Stimulated activated naive CD8-positive, alpha-beta T cell treated with anti-CD3 and anti-CD28 coated beads, Interleukin-15, Interleukin-2, amounts not matched to agents 100 ng/mL and 50 ng/mL, for 24 hours (primary cell): ENCODE data around the gene LAMTOR1.
"Not testable (repeated sequence)": the region's sequence is repeated elsewhere in the genome, so short reads cannot be mapped to it uniquely, and the experiment has no call there.

Source experiments
- H3K27ac Mint-ChIP-seq: one replicate; pipeline ENCODE4 v1.8.0; 2021; ENCODE audit warnings: mild to moderate bottlenecking, mixed read lengths
- H3K27me3 Mint-ChIP-seq: one replicate; pipeline ENCODE4 v1.8.0; 2021; ENCODE audit warnings: mixed read lengths
- H3K36me3 Mint-ChIP-seq: one replicate; pipeline ENCODE4 v1.8.0; 2021; ENCODE audit warnings: low read depth, mixed read lengths
- H3K4me1 Mint-ChIP-seq: one replicate; pipeline ENCODE4 v1.8.0; 2021; ENCODE audit warnings: low read depth, mixed read lengths
- H3K4me3 Mint-ChIP-seq: one replicate; pipeline ENCODE4 v1.8.0; 2021; ENCODE audit warnings: mild to moderate bottlenecking, mixed read lengths
- H3K9me3 Mint-ChIP-seq: one replicate; pipeline ENCODE4 v1.8.0; 2021; ENCODE audit warnings: mixed read lengths

LAMTOR1 gene

DNA sequence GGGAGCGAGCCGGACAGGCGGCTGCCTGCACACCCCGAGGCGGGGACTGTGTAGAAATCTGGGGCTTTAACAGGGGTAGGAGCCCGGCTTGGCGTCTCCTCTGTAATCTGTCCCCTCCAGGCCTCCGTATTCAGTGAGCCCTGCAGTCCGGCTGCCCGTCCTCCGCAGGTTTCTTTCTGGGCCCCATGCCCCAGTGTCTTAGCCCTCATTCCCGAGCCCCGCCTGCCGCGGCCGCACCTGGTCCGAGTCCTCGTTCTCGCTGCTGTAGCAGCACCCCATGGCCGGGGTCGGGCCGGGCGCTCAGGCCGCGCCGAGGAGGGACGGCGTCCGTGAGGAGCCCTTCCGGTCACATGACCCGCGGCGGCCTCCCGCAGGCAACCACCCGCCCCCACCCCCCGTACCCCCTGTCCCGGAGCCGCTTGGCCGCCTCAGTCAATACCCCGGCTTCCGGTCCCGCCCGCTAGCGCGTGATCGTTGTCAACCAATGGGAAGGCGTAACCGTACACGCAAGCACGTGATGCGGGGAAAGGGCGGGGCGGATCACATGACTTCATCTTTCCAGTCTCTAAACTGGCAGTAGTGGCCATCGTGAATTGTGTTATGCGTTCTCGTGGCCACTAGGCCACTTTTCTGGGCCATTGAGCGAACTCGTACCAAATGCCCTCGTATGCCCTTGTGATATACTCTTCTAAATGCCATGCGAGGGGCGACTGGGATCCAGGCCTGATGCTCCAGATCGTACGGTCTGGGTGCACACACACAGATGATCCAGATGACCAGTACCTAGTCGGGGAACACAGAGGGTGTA is at the start of gene LAMTOR1:
TSS of gene LAMTOR1 (minus strand) at position 352 of the 808 bp plus-strand sequence. CDS start at position 279, 73 bp downstream.
- Mint-ChIP-seq H3K27me3 (no peaks in the 10 kb centered on the region), H3K4me3 (peak within 1 kb of the TSS; percentile 92), H3K27ac (peak within 1 kb of the TSS; percentile 94), H3K36me3 (peaks cover 14% of the 10 kb centered on the region), H3K4me1 (peaks cover 38% of the 10 kb centered on the region), H3K9me3 (no peaks in the 10 kb centered on the region)

DNA sequence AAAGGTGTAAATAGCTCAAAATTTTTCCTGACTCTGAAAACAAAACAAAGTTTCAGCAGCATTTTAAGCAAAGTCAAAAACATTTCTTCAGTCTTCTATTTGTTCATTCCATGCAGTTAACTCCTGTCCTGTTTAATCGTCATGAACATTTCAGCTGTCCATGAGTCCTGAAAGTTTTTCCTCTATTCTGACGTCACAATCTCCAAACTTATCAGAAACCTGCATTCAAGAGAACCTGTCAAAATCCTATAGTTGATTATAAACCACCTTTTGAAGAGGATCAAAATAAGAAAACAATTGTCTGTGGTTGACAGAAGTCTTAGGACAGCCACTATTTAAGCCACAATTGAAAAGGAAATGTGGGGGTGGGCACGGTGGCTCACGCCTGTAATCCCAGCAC is 47.8 kb upstream of the LAMTOR1 start:
- Mint-ChIP-seq H3K36me3 (no peaks in the 10 kb centered on the region), H3K27ac (no peak overlapping the region), H3K9me3 (no peaks in the 10 kb centered on the region), H3K4me3 (no peak overlapping the region), H3K4me1 (no peaks in the 10 kb centered on the region), H3K27me3 (peaks cover 7% of the 10 kb centered on the region)

DNA sequence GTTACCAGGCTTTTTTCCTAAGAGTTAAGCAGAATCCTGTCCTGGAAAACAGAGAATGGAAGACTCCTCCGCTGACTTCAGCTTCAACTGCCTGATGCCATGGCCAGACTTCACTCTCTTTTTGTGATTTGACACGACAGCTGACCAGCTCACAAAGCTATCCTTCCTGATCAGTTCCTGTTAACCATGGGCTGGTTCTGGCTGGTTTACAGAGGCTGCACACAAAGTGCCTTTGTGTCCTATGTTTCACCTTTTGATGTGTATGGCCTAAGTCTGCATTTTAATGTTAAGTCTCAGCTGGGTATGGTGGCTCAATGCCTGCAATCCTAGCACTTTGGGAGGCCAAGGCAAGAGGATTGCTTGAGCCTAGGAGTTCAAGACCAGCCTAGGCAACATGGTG is 43.5 kb upstream of the LAMTOR1 start:
- no peaks in the 10 kb centered on the region for H3K9me3 Mint-ChIP-seq
- peaks cover 3% of the 10 kb centered on the region for H3K27me3 Mint-ChIP-seq
- no peaks in the 10 kb centered on the region for H3K36me3 Mint-ChIP-seq
- peaks cover 7% of the 10 kb centered on the region for H3K4me1 Mint-ChIP-seq
- H3K4me3 Mint-ChIP-seq, result no peak overlapping the region
- H3K27ac Mint-ChIP-seq, result no peak overlapping the region

DNA sequence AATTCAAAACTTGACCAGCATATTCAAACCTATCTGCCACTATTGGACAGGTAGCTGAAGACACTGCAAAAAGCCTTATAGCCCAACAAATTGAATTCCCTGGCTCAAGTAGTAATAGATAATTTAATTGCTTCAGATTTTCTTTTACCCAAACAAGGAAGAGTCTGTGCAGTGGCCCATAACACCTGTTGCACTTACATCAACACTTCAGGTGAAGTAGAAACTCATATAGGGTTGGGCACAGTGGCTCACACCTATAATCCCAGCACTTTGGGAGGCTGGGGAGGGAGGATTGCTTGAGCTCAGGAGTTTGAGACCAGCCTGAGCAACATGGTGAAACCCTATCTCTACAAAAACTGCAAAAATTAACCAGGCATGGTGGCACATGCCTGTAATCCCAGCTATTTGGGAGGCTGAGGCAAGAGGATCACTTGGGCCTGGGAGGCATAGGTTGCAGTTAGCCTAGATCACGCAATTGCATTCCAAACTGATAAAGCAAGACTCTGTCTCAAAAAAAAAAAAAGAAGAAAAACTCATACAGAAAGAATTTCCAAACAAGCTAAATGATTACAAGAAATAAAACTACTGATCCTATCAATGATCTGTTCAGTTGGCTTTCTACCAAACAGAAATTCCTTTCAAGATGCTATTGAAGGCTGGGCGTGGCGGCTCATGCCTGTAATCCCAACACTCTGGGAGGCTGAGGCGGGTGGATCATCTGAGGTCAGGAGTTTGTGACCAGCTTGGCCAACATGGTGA is 41.9 kb upstream of the LAMTOR1 start:
- no peaks in the 10 kb centered on the region for H3K9me3 Mint-ChIP-seq
- H3K27me3 Mint-ChIP-seq, result peaks cover under 1% of the 10 kb centered on the region
- H3K27ac Mint-ChIP-seq, result no peak overlapping the region
- H3K4me1 Mint-ChIP-seq, result peaks cover 17% of the 10 kb centered on the region
- H3K36me3 Mint-ChIP-seq, result no peaks in the 10 kb centered on the region
- H3K4me3 Mint-ChIP-seq, result no peak overlapping the region

DNA sequence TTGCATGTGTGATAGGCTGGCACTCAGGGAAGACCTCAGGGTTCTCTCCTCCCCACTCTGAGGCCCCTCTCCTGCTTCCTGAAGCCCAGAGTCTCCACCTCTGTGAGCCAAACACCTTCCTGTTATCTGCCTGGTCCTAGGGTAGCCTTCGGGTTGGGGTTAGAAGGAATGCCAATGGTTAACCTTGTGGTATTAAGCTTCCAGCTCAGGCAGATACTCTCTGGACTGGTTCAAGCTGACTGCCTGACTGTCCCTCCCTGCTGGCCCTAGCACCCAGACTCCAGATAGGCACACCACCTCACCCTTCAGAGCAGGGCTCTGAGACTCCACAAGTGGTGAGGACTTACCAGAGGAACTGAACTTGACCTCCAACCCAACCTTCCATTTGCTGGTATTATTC is 39.4 kb upstream of the LAMTOR1 start:
- H3K36me3 Mint-ChIP-seq, H3K4me3 Mint-ChIP-seq, H3K9me3 Mint-ChIP-seq, H3K27me3 Mint-ChIP-seq, H3K27ac Mint-ChIP-seq: not testable (repeated sequence)
- peaks cover 20% of the 10 kb centered on the region for H3K4me1 Mint-ChIP-seq

DNA sequence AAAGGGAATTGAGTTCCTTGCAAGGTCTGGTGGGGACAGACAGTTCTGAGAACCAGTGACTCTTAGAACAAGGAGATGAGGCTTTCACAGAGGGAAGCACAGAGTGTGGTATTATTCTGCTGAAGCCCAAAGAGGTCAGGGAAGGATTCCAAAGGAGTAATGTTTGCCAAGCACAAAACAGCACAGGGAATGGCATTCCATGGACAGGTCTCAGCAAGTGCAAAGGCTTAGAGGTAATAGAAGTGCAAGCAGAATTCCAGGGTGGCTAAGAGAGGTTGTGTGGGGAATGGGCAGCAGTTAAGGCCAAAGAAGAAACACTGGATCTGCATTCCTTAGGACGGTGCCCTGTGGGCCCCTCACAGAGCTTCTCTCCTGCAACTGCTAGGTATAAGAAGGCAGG is 39.0 kb upstream of the LAMTOR1 start:
- not testable (repeated sequence) for H3K27me3 Mint-ChIP-seq, H3K36me3 Mint-ChIP-seq, H3K9me3 Mint-ChIP-seq, H3K27ac Mint-ChIP-seq, H3K4me3 Mint-ChIP-seq
- peaks cover 20% of the 10 kb centered on the region for H3K4me1 Mint-ChIP-seq

DNA sequence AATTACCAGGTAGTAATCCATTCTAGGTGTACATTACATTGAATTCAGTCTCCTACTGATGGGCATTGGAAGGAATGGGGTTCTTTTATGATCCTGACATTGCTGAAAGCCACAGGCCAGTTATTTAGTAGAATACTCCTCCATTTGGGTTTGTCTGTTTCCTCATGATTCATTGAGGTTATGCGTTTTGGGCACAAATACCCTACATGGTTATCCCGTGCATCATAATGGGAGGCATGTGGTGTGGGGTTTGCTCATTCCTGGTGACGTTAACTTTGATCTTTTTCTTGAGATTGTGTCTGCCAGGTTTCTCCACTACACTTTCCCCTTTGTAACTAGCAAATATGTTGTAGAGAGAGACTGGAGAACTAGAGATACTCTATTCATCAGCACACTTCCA is 38.0 kb upstream of the LAMTOR1 start:
- H3K27ac Mint-ChIP-seq, result no peak overlapping the region
- H3K36me3 Mint-ChIP-seq, result no peaks in the 10 kb centered on the region
- H3K27me3 Mint-ChIP-seq, result peaks cover 3% of the 10 kb centered on the region
- H3K4me3 Mint-ChIP-seq, result no peak overlapping the region
- peaks cover 24% of the 10 kb centered on the region for H3K4me1 Mint-ChIP-seq
- H3K9me3 Mint-ChIP-seq, result no peaks in the 10 kb centered on the region

DNA sequence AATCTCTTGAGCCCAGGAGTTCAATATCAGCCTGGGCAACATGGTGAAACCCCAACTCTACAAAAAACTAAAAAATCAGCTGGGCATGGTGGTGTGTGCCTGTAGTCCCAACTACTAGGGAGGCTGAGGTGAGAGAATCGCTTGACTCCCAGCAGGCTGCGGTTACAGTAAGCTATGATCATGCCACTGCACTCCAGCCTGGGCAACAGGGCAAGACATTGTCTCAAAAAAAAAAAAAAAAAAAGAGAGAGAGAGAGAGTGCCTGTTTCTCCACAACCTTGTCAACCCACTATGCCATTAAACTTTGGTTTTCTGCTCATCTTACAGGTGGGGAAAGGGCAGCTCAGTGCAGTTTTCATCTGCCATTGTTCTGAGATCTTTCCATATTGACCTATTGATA is 37.6 kb upstream of the LAMTOR1 start:
- no peak overlapping the region for H3K4me3 Mint-ChIP-seq
- H3K36me3 Mint-ChIP-seq, result no peaks in the 10 kb centered on the region
- H3K9me3 Mint-ChIP-seq, result no peaks in the 10 kb centered on the region
- H3K4me1 Mint-ChIP-seq, result peaks cover 24% of the 10 kb centered on the region
- H3K27ac Mint-ChIP-seq, result no peak overlapping the region
- peaks cover 3% of the 10 kb centered on the region for H3K27me3 Mint-ChIP-seq

DNA sequence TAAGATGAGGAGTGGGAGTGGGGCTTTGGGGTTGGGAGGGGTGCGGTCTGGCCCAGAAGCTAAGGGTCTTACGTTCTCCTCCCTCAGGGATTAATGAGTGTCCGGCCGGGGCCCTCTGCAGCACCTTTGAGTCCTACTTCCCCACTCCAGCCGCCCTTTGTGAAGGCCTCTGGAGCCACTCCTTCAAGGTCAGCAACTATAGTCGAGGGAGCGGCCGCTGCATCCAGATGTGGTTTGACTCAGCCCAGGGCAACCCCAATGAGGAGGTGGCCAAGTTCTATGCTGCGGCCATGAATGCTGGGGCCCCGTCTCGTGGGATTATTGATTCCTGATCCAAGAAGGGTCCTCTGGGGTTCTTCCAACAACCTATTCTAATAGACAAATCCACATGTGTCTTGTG is 36.4 kb upstream of the LAMTOR1 start:
- H3K9me3 Mint-ChIP-seq, result no peaks in the 10 kb centered on the region
- H3K4me1 Mint-ChIP-seq, result peaks cover 24% of the 10 kb centered on the region
- no peak overlapping the region for H3K27ac Mint-ChIP-seq
- no peak overlapping the region for H3K4me3 Mint-ChIP-seq
- H3K36me3 Mint-ChIP-seq, result no peaks in the 10 kb centered on the region
- peaks cover 3% of the 10 kb centered on the region for H3K27me3 Mint-ChIP-seq

DNA sequence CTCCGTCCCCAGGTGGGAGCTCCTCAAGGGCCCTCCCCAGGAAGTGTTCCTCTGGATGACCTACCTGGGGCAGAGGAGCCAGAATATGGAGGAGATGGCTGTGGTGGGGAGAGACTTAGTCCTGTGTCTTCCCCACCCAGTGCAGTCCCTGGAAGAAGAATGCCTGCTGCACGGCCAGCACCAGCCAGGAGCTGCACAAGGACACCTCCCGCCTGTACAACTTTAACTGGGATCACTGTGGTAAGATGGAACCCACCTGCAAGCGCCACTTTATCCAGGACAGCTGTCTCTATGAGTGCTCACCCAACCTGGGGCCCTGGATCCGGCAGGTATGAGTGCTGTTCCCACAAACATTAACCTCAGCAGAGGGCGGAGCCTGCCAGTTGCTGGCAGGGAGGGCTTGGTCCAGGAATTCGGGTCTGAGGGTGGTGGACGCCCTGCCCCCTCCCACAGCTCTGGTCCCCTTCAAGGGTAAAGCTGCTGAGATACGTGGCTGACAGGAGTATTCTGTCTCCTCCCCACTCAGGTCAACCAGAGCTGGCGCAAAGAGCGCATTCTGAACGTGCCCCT is 35.8 kb upstream of the LAMTOR1 start:
- Mint-ChIP-seq H3K27me3 (peaks cover 3% of the 10 kb centered on the region), H3K4me1 (peaks cover 23% of the 10 kb centered on the region), H3K9me3 (no peaks in the 10 kb centered on the region), H3K4me3 (no peak overlapping the region), H3K27ac (no peak overlapping the region), H3K36me3 (no peaks in the 10 kb centered on the region)

DNA sequence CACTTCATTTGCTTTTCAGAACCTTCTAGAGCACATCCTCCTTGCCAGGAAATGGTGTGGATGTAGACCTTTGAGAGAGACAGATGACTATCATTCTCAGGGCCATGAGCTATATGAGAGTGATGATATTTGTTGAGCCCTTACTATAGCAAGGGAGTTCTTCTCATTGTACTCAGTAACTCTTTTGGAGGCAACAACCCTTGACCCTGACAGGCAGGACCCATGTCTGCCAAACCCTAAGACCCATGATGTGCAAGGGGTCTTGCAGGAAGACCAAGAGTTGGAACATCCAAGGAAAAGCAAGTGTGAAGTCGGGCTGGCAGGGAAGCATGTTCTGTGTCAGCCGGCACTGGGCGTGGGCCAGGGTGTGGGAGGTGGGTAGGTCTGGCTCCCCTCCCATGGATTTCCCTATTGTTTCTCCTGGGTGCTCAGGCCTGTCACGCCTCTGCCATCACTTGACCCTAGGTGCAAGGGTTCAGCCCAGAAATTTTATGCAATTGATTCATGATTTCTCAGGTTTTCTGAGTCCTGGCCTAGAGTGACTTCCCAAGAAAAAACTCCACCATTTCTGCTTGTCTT is 33.7 kb upstream of the LAMTOR1 start:
- Mint-ChIP-seq H3K27me3 (peaks cover 13% of the 10 kb centered on the region), H3K27ac (no peak overlapping the region), H3K9me3 (no peaks in the 10 kb centered on the region), H3K4me3 (no peak overlapping the region), H3K36me3 (no peaks in the 10 kb centered on the region), H3K4me1 (peaks cover 19% of the 10 kb centered on the region)

DNA sequence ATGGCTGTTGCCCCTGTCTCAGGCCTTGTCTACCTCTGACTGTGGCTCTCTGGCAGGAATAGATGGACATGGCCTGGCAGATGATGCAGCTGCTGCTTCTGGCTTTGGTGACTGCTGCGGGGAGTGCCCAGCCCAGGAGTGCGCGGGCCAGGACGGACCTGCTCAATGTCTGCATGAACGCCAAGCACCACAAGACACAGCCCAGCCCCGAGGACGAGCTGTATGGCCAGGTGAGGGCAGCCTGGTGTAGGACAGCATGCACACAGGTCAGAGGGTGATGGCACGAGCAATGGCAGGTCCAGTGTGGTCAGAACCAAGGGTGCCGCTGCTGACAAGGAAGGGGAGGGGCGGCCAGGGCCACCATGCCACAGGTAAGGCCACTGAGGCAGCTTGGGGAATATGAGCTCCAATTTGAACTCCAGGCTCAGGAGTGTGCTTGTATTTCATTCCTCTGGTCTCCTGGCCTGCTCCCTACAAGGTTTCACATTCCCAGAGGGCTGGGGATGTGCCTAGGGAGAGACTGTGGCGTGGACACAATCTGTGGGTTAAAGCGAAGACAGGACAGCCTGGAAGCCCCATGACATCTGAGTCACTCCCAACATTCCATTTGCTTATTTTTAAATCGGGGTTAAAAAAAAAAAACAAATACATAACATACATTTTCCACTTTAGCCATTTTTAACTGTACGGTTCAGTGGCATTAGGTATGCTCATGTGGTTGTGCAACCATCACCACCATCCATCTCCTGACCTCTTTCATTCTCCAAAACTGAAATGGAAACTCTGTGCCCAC is 33.0 kb upstream of the LAMTOR1 start:
- no peaks in the 10 kb centered on the region for H3K36me3 Mint-ChIP-seq
- peaks cover 13% of the 10 kb centered on the region for H3K27me3 Mint-ChIP-seq
- peaks cover 12% of the 10 kb centered on the region for H3K4me1 Mint-ChIP-seq
- no peak overlapping the region for H3K4me3 Mint-ChIP-seq
- H3K27ac Mint-ChIP-seq, result no peak overlapping the region
- no peaks in the 10 kb centered on the region for H3K9me3 Mint-ChIP-seq

DNA sequence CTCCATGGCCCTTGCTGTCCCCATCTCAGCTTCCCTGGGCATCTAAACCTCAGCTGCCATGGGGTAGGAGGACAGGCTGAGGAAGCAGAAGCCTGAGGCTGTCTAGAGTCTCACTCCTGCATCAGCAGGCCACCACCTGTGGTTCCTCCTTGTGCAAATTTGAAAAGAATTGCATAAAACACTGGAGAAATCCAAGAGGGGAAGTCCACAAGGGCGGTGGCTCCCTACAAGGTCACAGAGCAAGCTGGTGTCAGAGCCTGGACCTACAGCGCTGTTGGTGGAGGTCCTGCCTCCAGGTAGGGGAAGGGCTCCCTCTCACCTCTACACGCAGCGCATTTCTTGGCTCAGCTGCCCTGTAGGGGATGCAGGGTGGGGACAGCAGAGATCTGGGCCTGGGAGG is 32.4 kb upstream of the LAMTOR1 start, which contains the start of gene FOLR3:
TSS of gene FOLR3 (plus strand) at position 253 of the 400 bp plus-strand sequence. CDS start 228 bp downstream, outside the sequence.
- H3K4me3 Mint-ChIP-seq, H3K9me3 Mint-ChIP-seq, H3K27ac Mint-ChIP-seq, H3K4me1 Mint-ChIP-seq, H3K36me3 Mint-ChIP-seq: not testable (repeated sequence)
- H3K27me3 Mint-ChIP-seq, result peaks cover 13% of the 10 kb centered on the region

DNA sequence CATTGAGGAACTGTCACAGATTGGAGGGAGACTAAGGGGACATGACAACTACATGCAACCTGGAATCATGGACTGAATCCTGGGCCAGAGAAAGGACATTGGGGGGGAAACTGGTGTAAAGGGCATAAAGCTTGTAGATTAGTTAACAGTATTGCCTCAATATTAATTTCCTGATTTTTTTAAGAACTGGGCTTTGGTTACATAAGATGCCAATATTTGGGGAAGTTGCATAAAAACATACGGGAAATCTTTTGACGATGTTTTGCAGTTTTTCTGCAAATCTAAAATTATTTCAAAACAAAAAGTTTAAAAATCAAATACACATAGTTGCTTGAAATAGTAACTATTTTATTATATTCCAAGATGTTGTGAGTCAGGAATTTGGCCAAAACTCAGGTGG is 29.5 kb upstream of the LAMTOR1 start:
- Mint-ChIP-seq H3K4me1 (peaks cover 4% of the 10 kb centered on the region), H3K4me3 (no peak overlapping the region), H3K36me3 (peaks cover 14% of the 10 kb centered on the region), H3K9me3 (peaks cover 14% of the 10 kb centered on the region), H3K27me3 (peaks cover 18% of the 10 kb centered on the region), H3K27ac (no peak overlapping the region)
